Measurements from ENCODE around the gene PARL.

PARL gene

GRCh38 chr3:183811638-183812037 lies 73.0 kb downstream of the PARL start:
- Histone ChIP-seq H3K9me3 (no peaks in the 10 kb centered on the region), H3K4me3 (no peak overlapping the region), H3K36me3 (peaks cover 39 to 81% (median 59%) of the 10 kb centered on the region in 3 donors), H3K27ac (no peak overlapping the region), H3K27me3 (no peaks in the 10 kb centered on the region), H3K4me1 (no peaks in the 10 kb centered on the region)
- intact Hi-C loops (cut with DNase I; ENCODE audit: low total_unique reads): no loop called here
- TF ChIP-seq, protein P1, sequence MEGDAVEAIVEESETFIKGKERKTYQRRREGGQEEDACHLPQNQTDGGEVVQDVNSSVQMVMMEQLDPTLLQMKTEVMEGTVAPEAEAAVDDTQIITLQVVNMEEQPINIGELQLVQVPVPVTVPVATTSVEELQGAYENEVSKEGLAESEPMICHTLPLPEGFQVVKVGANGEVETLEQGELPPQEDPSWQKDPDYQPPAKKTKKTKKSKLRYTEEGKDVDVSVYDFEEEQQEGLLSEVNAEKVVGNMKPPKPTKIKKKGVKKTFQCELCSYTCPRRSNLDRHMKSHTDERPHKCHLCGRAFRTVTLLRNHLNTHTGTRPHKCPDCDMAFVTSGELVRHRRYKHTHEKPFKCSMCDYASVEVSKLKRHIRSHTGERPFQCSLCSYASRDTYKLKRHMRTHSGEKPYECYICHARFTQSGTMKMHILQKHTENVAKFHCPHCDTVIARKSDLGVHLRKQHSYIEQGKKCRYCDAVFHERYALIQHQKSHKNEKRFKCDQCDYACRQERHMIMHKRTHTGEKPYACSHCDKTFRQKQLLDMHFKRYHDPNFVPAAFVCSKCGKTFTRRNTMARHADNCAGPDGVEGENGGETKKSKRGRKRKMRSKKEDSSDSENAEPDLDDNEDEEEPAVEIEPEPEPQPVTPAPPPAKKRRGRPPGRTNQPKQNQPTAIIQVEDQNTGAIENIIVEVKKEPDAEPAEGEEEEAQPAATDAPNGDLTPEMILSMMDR (IDR thresholded peaks at IDR 0.05): no peak
- no peak for DNase-seq

- intact Hi-C loops (cut with DNase I; ENCODE audit: low total_unique reads): no loop called here
- no peaks in the 10 kb centered on the region for H3K27me3 ChIP-seq
- no peak overlapping the region for H3K4me3 ChIP-seq
- H3K9me3 ChIP-seq: no peaks in the 10 kb centered on the region
- TF ChIP-seq, protein P1 (IDR thresholded peaks at IDR 0.05): no peak
- no peaks in the 10 kb centered on the region for H3K4me1 ChIP-seq
- no peak overlapping the region for H3K27ac ChIP-seq
- peaks cover 34 to 81% (median 66%) of the 10 kb centered on the region in 3 donors for H3K36me3 ChIP-seq
- no peak for DNase-seq
Measured at GRCh38 chr3:183810643-183811594, 73.8 kb downstream of the PARL start.

DNA sequence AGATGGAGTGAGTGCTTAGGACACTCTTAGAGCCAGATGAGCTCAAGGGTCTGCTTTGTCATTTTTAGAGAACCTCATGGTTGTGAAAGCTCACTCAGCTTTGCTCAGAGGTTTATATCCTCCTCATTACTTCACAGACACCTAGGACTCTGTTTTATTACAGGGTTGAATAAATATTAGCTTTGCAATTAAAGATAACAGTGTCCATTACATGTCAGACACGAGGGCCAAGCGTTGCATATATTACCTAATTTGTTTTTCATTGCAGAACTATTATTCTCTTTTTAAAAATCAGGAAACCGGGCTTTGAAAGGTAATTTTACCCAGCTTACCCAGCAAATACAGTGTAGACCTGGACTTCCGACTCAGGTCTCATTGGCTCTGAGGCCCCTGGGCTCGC lies 75.4 kb downstream of the PARL start:
- Histone ChIP-seq H3K4me3 (no peak overlapping the region), H3K27me3 (no peaks in the 10 kb centered on the region), H3K4me1 (no peaks in the 10 kb centered on the region), H3K36me3 (peaks cover 41 to 86% (median 83%) of the 10 kb centered on the region in 3 donors), H3K9me3 (no peaks in the 10 kb centered on the region), H3K27ac (no peak overlapping the region)
- intact Hi-C loops (cut with DNase I; ENCODE audit: low total_unique reads): no loop called here
- TF ChIP-seq, protein P1 (IDR thresholded peaks at IDR 0.05): no peak
- no peak for DNase-seq

DNA sequence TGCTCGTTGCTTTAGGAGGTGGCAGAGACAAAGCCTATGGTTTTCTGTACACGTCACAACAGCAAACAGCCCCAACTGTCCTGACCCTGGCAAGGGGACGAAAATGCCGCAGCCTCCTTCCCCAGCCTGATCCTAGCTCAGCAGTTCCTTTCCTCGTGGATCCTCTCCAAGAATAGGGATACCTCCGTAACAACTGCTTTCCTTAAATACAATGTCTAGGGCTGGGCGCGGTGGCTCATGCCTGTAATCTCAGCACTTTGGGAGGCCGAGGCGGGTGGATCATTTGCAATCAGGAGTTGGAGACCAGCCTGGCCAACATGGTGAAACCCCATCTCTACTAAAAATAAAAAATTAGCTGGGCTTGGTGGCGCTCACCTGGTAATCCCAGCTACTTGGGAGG lies 76.3 kb downstream of the PARL start:
- Histone ChIP-seq H3K36me3 (peaks cover 47 to 95% (median 92%) of the 10 kb centered on the region in 3 donors), H3K4me1 (no peaks in the 10 kb centered on the region), H3K9me3 (no peaks in the 10 kb centered on the region), H3K27me3 (no peaks in the 10 kb centered on the region), H3K27ac (no peak overlapping the region), H3K4me3 (no peak overlapping the region)
- no peak for DNase-seq
- TF ChIP-seq, protein P1 (IDR thresholded peaks at IDR 0.05): no peak
- intact Hi-C loops (cut with DNase I; ENCODE audit: low total_unique reads): no loop called here

- Histone ChIP-seq H3K27me3 (no peaks in the 10 kb centered on the region), H3K4me3 (no peak overlapping the region), H3K27ac (no peak overlapping the region), H3K36me3 (peaks cover 52 to 99% (median 92%) of the 10 kb centered on the region in 3 donors), H3K9me3 (no peaks in the 10 kb centered on the region), H3K4me1 (no peaks in the 10 kb centered on the region)
- intact Hi-C loops (cut with DNase I; ENCODE audit: low total_unique reads): no loop called here
- TF ChIP-seq, protein P1 (IDR thresholded peaks at IDR 0.05): no peak
- DNase-seq: no peak
Measured at GRCh38 chr3:183807881-183808280, 76.8 kb downstream of the PARL start.

All from tibial artery (tissue), 4 donors.